IMR-90 (cell line): ENCODE results near the gene PHF19. TPM values are rescaled to one million over a fixed set of nuclear protein-coding genes. Genes with fewer than 3 reads are reported as not detected.

Experiments used
- ATAC-seq: fragments of 200-7000 bp; cut with Tn5 transposase; 2 replicates; pipeline ENCODE4 v1.9.1; 2020; ENCODE audit warnings: low read depth, mild to moderate bottlenecking, moderate library complexity
- BruUV-seq: library from RNA; stranded (reverse); fragments of 400-500 nt; replicated peaks from 2 replicates; lab custom pipeline; 2021; lab: Mats Ljungman, UMichigan
- CTCF ChIA-PET: fragments of 300-600 bp; formaldehyde crosslinking; extraction: SDS; loops from one replicate; lab custom pipeline; 2021; ENCODE audit warnings: antibody characterized with exemption; lab: Yijun Ruan, JAX
- POLR2A ChIA-PET: fragments of 300-600 bp; sonication (Branson Sonifier 250); formaldehyde crosslinking; loops from one replicate; lab custom pipeline; 2022; ENCODE audit warnings: antibody characterized with exemption; ENCODE audit not compliant: unreplicated experiment; lab: Charles Lee
- DNase-seq: peaks from one replicate; pipeline ENCODE4 v3.0.0; 2013
- H2AFZ ChIP-seq: replicated peaks from 2 replicates; pipeline ENCODE3; 2013; ENCODE audit warnings: low read length, mild to moderate bottlenecking; ENCODE audit not compliant: poor library complexity
- H2AK5ac ChIP-seq: 2 replicates; pipeline ENCODE4 v1.6.1; 2013; ENCODE audit warnings: low read depth, low read length, inconsistent platforms
- H2AK9ac ChIP-seq: replicated peaks from 2 replicates; pipeline ENCODE3; 2013; ENCODE audit warnings: mild to moderate bottlenecking, low read depth, low read length, moderate library complexity; ENCODE audit not compliant: poor library complexity
- H2BK120ac ChIP-seq: 2 replicates; pipeline ENCODE4 v1.6.1; 2013; ENCODE audit warnings: low read depth, low read length, inconsistent platforms
- H2BK15ac ChIP-seq: 3 replicates; pipeline ENCODE4 v1.6.1; 2013; ENCODE audit warnings: low read depth, low read length, inconsistent platforms
- H2BK20ac ChIP-seq: 2 replicates; pipeline ENCODE4 v1.6.1; 2013; ENCODE audit warnings: low read depth, mild to moderate bottlenecking, inconsistent platforms, low read length, moderate library complexity
- H2BK5ac ChIP-seq: 2 replicates; pipeline ENCODE4 v1.6.1; 2013; ENCODE audit warnings: mild to moderate bottlenecking, low read depth, low read length, inconsistent platforms; ENCODE audit not compliant: poor library complexity, severe bottlenecking
- H3K14ac ChIP-seq: replicated peaks from 2 replicates; pipeline ENCODE4 v1.6.1; 2013; ENCODE audit warnings: low read depth, low read length, inconsistent platforms
- H3K18ac ChIP-seq: 2 replicates; pipeline ENCODE4 v1.6.1; 2013; ENCODE audit warnings: low read depth, low read length, control low read depth
- H3K23ac ChIP-seq: 2 replicates; pipeline ENCODE4 v1.6.1; 2013; ENCODE audit warnings: low read depth, low read length, inconsistent platforms
- H3K27ac ChIP-seq: 2 replicates; pipeline ENCODE4 v1.5.1; 2013; ENCODE audit warnings: mild to moderate bottlenecking, control low read depth, low read length; ENCODE audit not compliant: insufficient read depth
- H3K27me3 ChIP-seq: 2 replicates; pipeline ENCODE4 v1.6.1; 2013; ENCODE audit warnings: low read length; ENCODE audit not compliant: control insufficient read depth, insufficient read depth
- H3K36me3 ChIP-seq: 2 replicates; pipeline ENCODE4 v1.6.1; 2013; ENCODE audit warnings: low read length, mixed read lengths; ENCODE audit not compliant: control insufficient read depth, insufficient read depth
- H3K4ac ChIP-seq: 2 replicates; pipeline ENCODE4 v1.6.1; 2013; ENCODE audit warnings: low read depth, low read length, inconsistent platforms
- H3K4me1 ChIP-seq: 2 replicates; pipeline ENCODE4 v1.6.1; 2013; ENCODE audit warnings: low read length, mixed read lengths; ENCODE audit not compliant: control insufficient read depth, insufficient read depth
- H3K4me2 ChIP-seq: 2 replicates; pipeline ENCODE4 v1.6.1; 2013; ENCODE audit warnings: low read depth, mild to moderate bottlenecking, control low read depth, low read length, moderate library complexity
- H3K4me3 ChIP-seq: 2 replicates; pipeline ENCODE4 v1.5.1; 2013; ENCODE audit warnings: low read depth, mild to moderate bottlenecking, control low read depth, low read length, moderate library complexity; ENCODE audit not compliant: insufficient read depth
- H3K56ac ChIP-seq: 2 replicates; pipeline ENCODE4 v1.6.1; 2013; ENCODE audit warnings: low read length, inconsistent platforms; ENCODE audit not compliant: insufficient read depth; ENCODE audit errors: extremely low read depth
- H3K79me1 ChIP-seq, 2 experiments: 2 replicates each; pipeline ENCODE4 v1.6.1; 2013; ENCODE audit warnings: low read length in 2 of 2, inconsistent platforms in 1 of 2, low read depth in 1 of 2
- H3K9ac ChIP-seq: 2 replicates; pipeline ENCODE4 v1.6.1; 2013; ENCODE audit warnings: low read depth, low read length, control low read depth
- H3K9me1 ChIP-seq: 2 replicates; pipeline ENCODE4 v1.6.1; 2013; ENCODE audit warnings: low read length, inconsistent platforms; ENCODE audit not compliant: insufficient read depth
- H3K9me3 ChIP-seq: 2 replicates; pipeline ENCODE4 v1.6.1; 2013; ENCODE audit warnings: low read length; ENCODE audit not compliant: control insufficient read depth, insufficient read depth
- H4K20me1 ChIP-seq: 2 replicates; pipeline ENCODE4 v1.6.1; 2013; ENCODE audit warnings: low read length, inconsistent platforms; ENCODE audit not compliant: insufficient read depth
- H4K5ac ChIP-seq: 2 replicates; pipeline ENCODE4 v1.6.1; 2013; ENCODE audit warnings: mild to moderate bottlenecking, low read depth, low read length, control low read depth
- H4K8ac ChIP-seq, 2 experiments: 2 replicates each; pipeline ENCODE4 v1.6.1; 2013; ENCODE audit warnings: low read depth in 2 of 2, low read length in 2 of 2, control low read depth in 1 of 2, inconsistent platforms in 1 of 2
- H4K91ac ChIP-seq: 2 replicates; pipeline ENCODE4 v1.6.1; 2013; ENCODE audit warnings: low read depth, low read length, inconsistent platforms; ENCODE audit not compliant: insufficient read depth
- CEBPB ChIP-seq: IDR thresholded peaks from 2 replicates; pipeline ENCODE4 v1.6.1; 2012; ENCODE audit warnings: low read depth, low read length, improper control_type of control experiment
- WGBS, 2 experiments: methylation state at CpG; one replicate each; pipeline versions ENCODE4 v1.1.5 to v1.1.7; 2013; ENCODE audit warnings: missing lambda C conversion rate in 2 of 2; ENCODE audit not compliant: insufficient read length in 1 of 2; ENCODE audit errors: extremely low coverage in 2 of 2; 5-methylcytosine and 5-hydroxymethylcytosine counted together
- dilution Hi-C: fragments of 300-500 bp; cut with HindIII; formaldehyde crosslinking; loops from one replicate; pipeline ENCODE4 v1.14.3; 2018; ENCODE audit warnings: low sequenced_read_pairs; ENCODE audit not compliant: unreplicated experiment
- in situ Hi-C: fragments of 300-500 bp; cut with MboI; formaldehyde crosslinking; loops from 3 replicates; pipeline ENCODE4 v1.14.3; 2019; ENCODE audit warnings: low sequenced_read_pairs, inconsistent platforms, mixed read lengths
- intact Hi-C: fragments of 100-400 bp; cut with micrococcal nuclease; formaldehyde crosslinking; loops from 2 replicates; pipeline ENCODE4 v1.10.0; 2022
- polyA plus RNA-seq, 3 experiments: library from polyadenylated mRNA; depleted of rRNA; stranded (reverse); fragments of >200 nt; gene quantifications; 2 replicates each; pipeline ENCODE4 v1.2.3, GENCODE V29; 2012; ENCODE audit warnings: low replicate concordance in 1 of 3
- total RNA-seq: library from RNA; depleted of rRNA; stranded (reverse); fragments of >200 nt; gene quantifications from 2 replicates; pipeline ENCODE4 v1.2.3, GENCODE V29; 2012

PHF19 gene
- total and polyA plus RNA-seq, 2 of the 4 experiments (the other 2 are of a cell fraction), result 37.6 to 55.6 TPM

GRCh38 chr9:120889606-120890271 lies 12.8 kb upstream of the PHF19 start:
- intact Hi-C loops (no loop called here), dilution Hi-C loops (no loop called here), in situ Hi-C loops (no loop called here)
- no peak overlapping the region for H4K91ac ChIP-seq
- H2BK20ac ChIP-seq, result no peak overlapping the region
- no peak for TF ChIP-seq CEBPB
- H2BK120ac ChIP-seq, result no peak overlapping the region
- H3K56ac ChIP-seq, result no peak overlapping the region
- H3K14ac ChIP-seq, result no peak overlapping the region
- 0 out of 2 replicates have a peak, but pooled peaks cover 3% of the 10 kb centered on the region for H3K9me1 ChIP-seq
- ATAC-seq (no peak), DNase-seq (no peak)
- 100% methylated on average over 1 of the region's 1 CpG; no CpG with 5 or more reads in 1 of the 2 experiments for WGBS, 2 experiments
- no peaks in the 10 kb centered on the region; the same call in 1 of the 2 replicates for H3K27me3 ChIP-seq
- H4K5ac ChIP-seq, result no peak overlapping the region
- ChIA-PET POLR2A (no interaction called here), CTCF (no interaction called here)
- H3K18ac ChIP-seq, result no peak overlapping the region
- peaks cover 4% of the 10 kb centered on the region; the same call in 1 of the 2 replicates for H3K4me1 ChIP-seq
- no peak overlapping the region for H3K4me3 ChIP-seq
- no peak overlapping the region for H2AK9ac ChIP-seq
- H3K23ac ChIP-seq, result no peak overlapping the region
- BruUV-seq, result no TSS peak
- no peak overlapping the region for H2BK15ac ChIP-seq
- H3K4ac ChIP-seq, result no peak overlapping the region
- H3K79me1 ChIP-seq, result no peaks in the 10 kb centered on the region
- H3K9ac ChIP-seq, result no peak overlapping the region
- H2AFZ ChIP-seq, result no peak overlapping the region
- no peaks in the 10 kb centered on the region; the same call in 1 of the 2 replicates for H4K20me1 ChIP-seq
- no peak overlapping the region for H3K27ac ChIP-seq
- H2BK5ac ChIP-seq, result no peak overlapping the region
- no peaks in the 10 kb centered on the region for H3K36me3 ChIP-seq
- H4K8ac ChIP-seq, result no peak overlapping the region
- no peaks in the 10 kb centered on the region for H3K9me3 ChIP-seq
- H2AK5ac ChIP-seq, result no peak overlapping the region
- no peak overlapping the region for H3K4me2 ChIP-seq
